ENCODE measurements around the gene CDH4. TPM values are rescaled to one million over a fixed set of nuclear protein-coding genes. Genes with fewer than 3 reads are reported as not detected.

The CDH4 gene
- total and polyA plus RNA-seq, 10 donors = 0.30 to 20.1 (median 7.7) TPM

DNA sequence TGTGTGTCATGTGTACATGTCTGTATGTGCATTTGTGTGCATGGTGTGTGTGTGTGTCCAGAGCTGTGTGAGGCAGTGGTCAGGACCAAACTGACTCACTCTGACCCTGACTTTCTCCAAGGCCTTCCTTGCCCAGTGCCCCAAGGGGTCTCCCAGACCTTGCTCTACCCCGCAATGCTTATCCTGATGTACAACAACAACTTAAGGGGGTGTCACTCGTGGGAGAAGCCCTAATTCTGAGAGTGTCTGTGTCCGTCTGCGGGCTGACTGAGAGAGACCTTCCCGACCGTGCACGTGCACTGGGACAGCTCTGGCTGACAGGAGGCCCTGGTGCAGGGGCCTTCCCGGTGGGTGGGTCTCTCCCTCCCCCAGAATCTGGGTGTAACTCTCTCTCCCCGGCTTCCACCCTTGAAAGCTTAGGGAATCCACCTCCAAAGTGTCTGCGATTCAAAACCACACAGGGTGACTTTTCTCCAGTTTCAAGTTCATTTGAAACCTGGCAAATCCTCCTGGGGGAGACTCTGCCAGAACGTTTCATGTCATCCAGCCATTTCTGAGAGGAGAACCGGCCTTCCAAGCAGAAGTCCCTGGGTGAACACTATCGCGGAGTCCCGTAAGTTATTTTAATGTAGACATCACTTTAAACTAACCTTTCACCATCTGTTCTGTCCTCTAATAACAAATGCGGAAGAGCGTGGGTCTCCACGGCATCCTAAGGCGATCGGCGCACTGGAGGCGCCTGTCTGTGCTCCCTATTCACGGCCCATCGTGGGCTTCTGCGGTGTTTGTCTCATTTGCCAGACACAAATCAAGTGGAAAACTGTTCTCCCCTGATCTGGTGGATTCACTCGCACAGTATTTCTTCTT, 588.1 kb downstream of the CDH4 start:
- intact Hi-C loops (cut with DNase I; ENCODE audit: low total_unique reads) = no loop called here
- WGBS, 5 donors = 77 to 87% (median 84%) methylated on average over 25 to 26 of the region's 26 CpGs
- H3K4me1 ChIP-seq = no peaks in the 10 kb centered on the region
- TF ChIP-seq POLR2A (IDR thresholded peaks at IDR 0.05) (no peak), POLR2AphosphoS5 (IDR thresholded peaks at IDR 0.05) (no peak)
- TF ChIP-seq, protein P1, sequence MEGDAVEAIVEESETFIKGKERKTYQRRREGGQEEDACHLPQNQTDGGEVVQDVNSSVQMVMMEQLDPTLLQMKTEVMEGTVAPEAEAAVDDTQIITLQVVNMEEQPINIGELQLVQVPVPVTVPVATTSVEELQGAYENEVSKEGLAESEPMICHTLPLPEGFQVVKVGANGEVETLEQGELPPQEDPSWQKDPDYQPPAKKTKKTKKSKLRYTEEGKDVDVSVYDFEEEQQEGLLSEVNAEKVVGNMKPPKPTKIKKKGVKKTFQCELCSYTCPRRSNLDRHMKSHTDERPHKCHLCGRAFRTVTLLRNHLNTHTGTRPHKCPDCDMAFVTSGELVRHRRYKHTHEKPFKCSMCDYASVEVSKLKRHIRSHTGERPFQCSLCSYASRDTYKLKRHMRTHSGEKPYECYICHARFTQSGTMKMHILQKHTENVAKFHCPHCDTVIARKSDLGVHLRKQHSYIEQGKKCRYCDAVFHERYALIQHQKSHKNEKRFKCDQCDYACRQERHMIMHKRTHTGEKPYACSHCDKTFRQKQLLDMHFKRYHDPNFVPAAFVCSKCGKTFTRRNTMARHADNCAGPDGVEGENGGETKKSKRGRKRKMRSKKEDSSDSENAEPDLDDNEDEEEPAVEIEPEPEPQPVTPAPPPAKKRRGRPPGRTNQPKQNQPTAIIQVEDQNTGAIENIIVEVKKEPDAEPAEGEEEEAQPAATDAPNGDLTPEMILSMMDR (IDR thresholded peaks at IDR 0.05 in 8 of 11, conservative IDR thresholded peaks at IDR 0.05 in 3 of 11) = no peak
- no peak overlapping the region for H3K4me3 ChIP-seq
- peaks cover 0 to 6% (median 0%) of the 10 kb centered on the region in 7 donors for H3K27me3 ChIP-seq (replicated peaks in 1 of 7)
- peak; percentile 38 for DNase-seq
- H3K36me3 ChIP-seq = no peaks in the 10 kb centered on the region
- H3K9me3 ChIP-seq = no peaks in the 10 kb centered on the region
- no peak overlapping the region for H3K27ac ChIP-seq

DNA sequence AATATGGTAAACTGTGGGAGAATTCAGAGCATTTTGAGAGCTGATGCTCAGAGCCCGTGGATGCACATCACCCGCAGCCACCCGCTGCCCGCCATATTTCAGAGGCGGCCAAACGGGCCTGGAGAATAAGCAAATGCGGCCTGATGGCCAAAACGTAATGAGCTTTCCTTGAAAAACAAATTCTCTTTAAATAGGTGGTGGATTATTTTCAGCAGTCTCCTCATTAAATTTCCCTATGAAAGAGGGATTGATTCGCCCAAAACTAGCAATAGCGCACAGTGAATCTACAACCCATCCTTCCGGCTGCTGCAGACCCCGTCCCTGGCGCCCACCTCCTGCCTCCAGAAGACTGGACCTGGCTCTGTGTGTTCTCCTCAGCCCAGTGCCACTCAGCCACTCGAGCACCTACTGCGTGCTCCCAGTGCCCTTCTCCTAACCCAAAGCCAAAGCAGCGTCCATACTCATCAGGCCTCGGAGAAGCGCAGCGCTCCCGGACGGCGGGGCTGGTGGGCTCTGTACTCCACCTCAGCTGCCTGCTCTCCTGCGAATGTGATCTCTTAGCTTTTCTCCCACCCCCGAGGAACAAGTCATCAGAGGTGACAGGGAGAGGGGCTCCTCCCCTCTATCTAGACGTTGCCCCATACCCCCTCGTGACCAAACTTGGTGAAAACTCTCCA, 588.9 kb downstream of the CDH4 start:
- DNase-seq = peak; percentile 48
- Histone ChIP-seq H3K27ac (no peak overlapping the region), H3K4me3 (no peak overlapping the region), H3K27me3 (replicated peaks in 1 of 7) (peaks cover 0 to 11% (median 0%) of the 10 kb centered on the region in 7 donors), H3K36me3 (no peaks in the 10 kb centered on the region), H3K4me1 (no peaks in the 10 kb centered on the region), H3K9me3 (no peaks in the 10 kb centered on the region)
- 85 to 92% (median 87%) methylated on average over 26 of the region's 26 CpGs for WGBS, 5 donors
- TF ChIP-seq POLR2AphosphoS5 (IDR thresholded peaks at IDR 0.05) = no peak
- intact Hi-C loops (cut with DNase I; ENCODE audit: low total_unique reads) = no loop called here

DNA sequence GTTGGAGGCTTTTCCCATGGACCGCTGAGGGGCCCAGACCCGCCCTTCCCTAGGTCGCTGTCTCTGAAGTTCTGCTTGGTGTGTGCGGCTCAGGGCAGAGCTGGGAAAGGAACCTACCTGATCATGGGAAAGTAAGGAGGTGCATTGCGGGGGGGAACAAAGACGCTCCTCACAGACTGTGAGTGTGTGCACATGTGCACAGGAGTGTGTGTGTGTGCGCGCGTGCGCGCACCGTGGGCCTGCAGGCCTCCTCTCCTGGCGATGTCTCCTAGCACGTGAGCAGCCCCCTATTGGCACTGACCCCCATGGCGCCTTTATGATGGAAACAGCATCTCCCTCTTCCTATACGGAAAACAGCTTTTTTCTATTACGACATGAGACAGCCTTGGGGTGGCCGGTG, 589.5 kb downstream of the CDH4 start:
- H3K9me3 ChIP-seq = peaks cover 0 to 2% (median 0%) of the 10 kb centered on the region in 8 donors
- no peaks in the 10 kb centered on the region for H3K36me3 ChIP-seq
- no peak overlapping the region for H3K27ac ChIP-seq
- no peak overlapping the region for H3K4me3 ChIP-seq
- H3K4me1 ChIP-seq = no peaks in the 10 kb centered on the region
- TF ChIP-seq POLR2A (IDR thresholded peaks at IDR 0.05) (no peak), POLR2AphosphoS5 (IDR thresholded peaks at IDR 0.05) (no peak)
- TF ChIP-seq, protein P1 (IDR thresholded peaks at IDR 0.05 in 8 of 11, conservative IDR thresholded peaks at IDR 0.05 in 3 of 11) = no peak
- peak; percentile 45 for DNase-seq
- peaks cover 0 to 12% (median 0%) of the 10 kb centered on the region in 7 donors for H3K27me3 ChIP-seq (replicated peaks in 1 of 7)
- 87 to 91% (median 90%) methylated on average over 18 of the region's 18 CpGs for WGBS, 5 donors
- intact Hi-C loops (cut with DNase I; ENCODE audit: low total_unique reads) = no loop called here

DNA sequence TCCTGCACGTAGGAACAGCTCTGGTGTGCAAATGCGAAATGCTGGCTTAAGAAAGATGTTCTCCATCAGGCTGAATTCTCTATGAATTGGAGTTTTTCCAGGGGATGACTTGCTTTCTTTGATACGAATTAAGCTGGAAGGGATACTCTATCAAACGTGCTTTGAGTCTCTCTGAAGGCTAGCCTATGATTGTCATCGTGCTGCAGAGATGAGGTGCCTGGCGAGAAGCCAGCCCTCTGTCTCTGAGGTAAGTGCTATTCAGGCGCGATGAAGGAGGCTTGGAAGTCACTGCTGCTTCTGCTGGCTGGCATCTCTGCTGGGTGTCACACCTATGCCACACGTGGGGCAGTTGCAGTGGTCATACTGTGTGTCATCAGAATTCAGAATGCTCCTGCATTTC, 589.9 kb downstream of the CDH4 start:
- intact Hi-C loops (cut with DNase I; ENCODE audit: low total_unique reads) = no loop called here
- Histone ChIP-seq H3K9me3 (peaks cover 0 to 5% (median 0%) of the 10 kb centered on the region in 8 donors), H3K27ac (no peak overlapping the region), H3K4me3 (no peak overlapping the region), H3K4me1 (no peaks in the 10 kb centered on the region), H3K27me3 (replicated peaks in 1 of 7) (peaks cover 0 to 16% (median 0%) of the 10 kb centered on the region in 7 donors), H3K36me3 (no peaks in the 10 kb centered on the region)
- TF ChIP-seq, protein P1 (IDR thresholded peaks at IDR 0.05 in 8 of 11, conservative IDR thresholded peaks at IDR 0.05 in 3 of 11) = no peak
- peak; percentile 29 for DNase-seq
- WGBS, 5 donors = 62 to 72% (median 68%) methylated on average over 9 of the region's 9 CpGs
